Hepatocyte (in vitro differentiated cells): ENCODE data around the gene MOB4. TPM values are rescaled to one million over a fixed set of nuclear protein-coding genes. Genes with fewer than 3 reads are reported as not detected.

ENCODE experiments used
- DNase-seq: peaks from one replicate; pipeline ENCODE4 v3.0.0-alpha.2; 2016; ENCODE audit warnings: low spot score
- H2AFZ ChIP-seq: fragments of 200-600 bp; sonication (generic); 2 replicates; pipeline ENCODE4 v1.6.0; 2016; ENCODE audit warnings: antibody characterized with exemption, mild to moderate bottlenecking
- H3K27ac ChIP-seq: fragments of 200-600 bp; sonication (generic); 2 replicates; pipeline ENCODE4 v1.5.1; 2016; ENCODE audit warnings: mild to moderate bottlenecking
- H3K27me3 ChIP-seq: fragments of 200-600 bp; sonication (generic); 2 replicates; pipeline ENCODE4 v1.6.1; 2016
- H3K36me3 ChIP-seq: fragments of 200-600 bp; sonication (generic); replicated peaks from 2 replicates; pipeline ENCODE4 v1.5.1; 2016; ENCODE audit warnings: low read depth; ENCODE audit not compliant: insufficient read depth
- H3K4me1 ChIP-seq: fragments of 200-600 bp; sonication (generic); 2 replicates; pipeline ENCODE4 v1.5.1; 2016; ENCODE audit warnings: mild to moderate bottlenecking, moderate library complexity; ENCODE audit not compliant: insufficient read depth
- H3K4me2 ChIP-seq: fragments of 200-600 bp; sonication (generic); 2 replicates; pipeline ENCODE4 v1.6.0; 2016
- H3K4me3 ChIP-seq: fragments of 200-600 bp; sonication (generic); 2 replicates; pipeline ENCODE4 v1.5.1; 2016; ENCODE audit warnings: mild to moderate bottlenecking
- H3K79me2 ChIP-seq: fragments of 200-600 bp; sonication (generic); 2 replicates; pipeline ENCODE4 v1.6.0; 2017; ENCODE audit warnings: mild to moderate bottlenecking
- H3K9me2 ChIP-seq: fragments of 200-600 bp; sonication (generic); replicated peaks from 2 replicates; pipeline ENCODE4 v1.6.0; 2017; ENCODE audit warnings: mild to moderate bottlenecking; ENCODE audit not compliant: insufficient read depth
- H3K9me3 ChIP-seq: fragments of 200-600 bp; sonication (generic); 2 replicates; pipeline ENCODE4 v1.5.1; 2016; ENCODE audit warnings: low read depth, mild to moderate bottlenecking
- H4K20me1 ChIP-seq: fragments of 200-600 bp; sonication (generic); 2 replicates; pipeline ENCODE4 v1.6.0; 2016; ENCODE audit warnings: mild to moderate bottlenecking; ENCODE audit not compliant: insufficient read depth, poor library complexity, severe bottlenecking
- CTCF ChIP-seq: fragments of 200-600 bp; sonication (generic); IDR thresholded peaks from 2 replicates; pipeline ENCODE4 v1.5.1; 2016; ENCODE audit warnings: antibody characterized with exemption, mild to moderate bottlenecking; ENCODE audit not compliant: poor library complexity
- EZH2 ChIP-seq: fragments of 200-600 bp; sonication (generic); IDR thresholded peaks from 2 replicates; pipeline ENCODE4 v1.6.1; 2016; ENCODE audit warnings: antibody characterized with exemption, mild to moderate bottlenecking, borderline replicate concordance
- EZH2phosphoT487 ChIP-seq: fragments of 200-600 bp; sonication (generic); IDR thresholded peaks from one replicate; pipeline ENCODE4 v1.6.1; 2018; ENCODE audit warnings: antibody characterized with exemption, mild to moderate bottlenecking, low read depth, moderate library complexity; ENCODE audit not compliant: unreplicated experiment, severe bottlenecking
- WGBS: methylation state at CpG from one replicate; pipeline ENCODE4 v1.1.6; 2016; ENCODE audit warnings: low lambda C conversion rate; ENCODE audit errors: missing lambda C conversion rate; 5-methylcytosine and 5-hydroxymethylcytosine counted together
- polyA plus RNA-seq: library from polyadenylated mRNA; unstranded; fragments of >200 nt; fragmentation: Nextera tagmentation; extraction: Ambion mirVana; gene quantifications from 2 replicates; pipeline ENCODE4 v1.2.1, GENCODE V29; 2016
- small RNA-seq: library from RNA; depleted of rRNA; stranded (forward); fragments of <200 nt; gene quantifications from one replicate; pipeline ENCODE3, GENCODE V24; 2014
- total RNA-seq: library from RNA; depleted of rRNA; stranded (reverse); fragments of >200 nt; gene quantifications from 2 replicates; pipeline ENCODE4 v1.2.3, GENCODE V29; 2014

Gene MOB4
- total and polyA plus RNA-seq, 2 experiments from 2014 or later, result 44.1 to 50.1 TPM

DNA sequence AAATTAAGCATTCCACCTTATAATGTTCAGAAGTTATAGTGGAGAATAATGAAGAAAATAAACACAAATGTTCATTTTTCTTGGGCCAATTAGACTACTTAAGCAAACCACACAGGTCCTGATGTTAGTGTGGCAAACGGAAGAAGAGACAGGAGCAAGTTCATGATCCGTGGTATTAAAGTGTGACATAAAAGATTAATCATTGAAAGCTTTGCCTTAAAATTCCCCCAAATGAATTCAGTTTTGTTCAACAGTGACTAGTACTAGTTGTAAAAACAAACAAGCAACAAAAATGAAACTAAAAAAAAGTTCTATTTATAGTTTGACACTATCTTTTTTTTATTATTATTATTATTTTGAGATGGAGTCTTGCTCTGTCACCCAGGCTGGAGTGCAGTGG, 85.9 kb downstream of the MOB4 start:
- Histone ChIP-seq H3K4me3 (no peak overlapping the region), H3K27me3 (no peaks in the 10 kb centered on the region), H3K4me2 (no peak overlapping the region), H2AFZ (no peak overlapping the region), H3K27ac (no peak overlapping the region), H4K20me1 (no peaks in the 10 kb centered on the region), H3K9me2 (no peaks in the 10 kb centered on the region), H3K36me3 (no peaks in the 10 kb centered on the region), H3K79me2 (no peaks in the 10 kb centered on the region), H3K4me1 (no peaks in the 10 kb centered on the region), H3K9me3 (no peaks in the 10 kb centered on the region)
- TF ChIP-seq CTCF (no peak), EZH2phosphoT487 (no peak), EZH2 (no peak)
- DNase-seq, result no peak
- 92% methylated on average over 2 of the region's 2 CpGs for WGBS

Small RNA genes lying within 50 kb of the gene (small RNA-seq; reads per million reads assigned to genes)
- gene AC020550.1, result not detected

Other genes starting within 250 kb of the MOB4 start
- 5.9 and 7.5 TPM in 2 replicates for gene ANKRD44, start 205.3 kb upstream of the MOB4 start, total RNA-seq
- 1.7 and 9.1 TPM in 2 replicates for gene ANKRD44, start 205.3 kb upstream of the MOB4 start, polyA plus RNA-seq
- 232 and 321 TPM in 2 replicates for gene SF3B1, start 81.0 kb upstream of the MOB4 start, total RNA-seq
- gene SF3B1, start 81.0 kb upstream of the MOB4 start, polyA plus RNA-seq, result 161 and 165 TPM in 2 replicates
- 40.2 and 44.4 TPM in 2 replicates for gene COQ10B, start 62.5 kb upstream of the MOB4 start, total RNA-seq
- 40.7 and 46.1 TPM in 2 replicates for gene COQ10B, start 62.5 kb upstream of the MOB4 start, polyA plus RNA-seq
- gene HSPD1, start 16.2 kb upstream of the MOB4 start, total RNA-seq, result 327 and 339 TPM in 2 replicates
- gene HSPD1, start 16.2 kb upstream of the MOB4 start, polyA plus RNA-seq, result 293 and 309 TPM in 2 replicates
- gene HSPE1, start 15.7 kb upstream of the MOB4 start, total RNA-seq, result 146 and 194 TPM in 2 replicates
- 348 and 360 TPM in 2 replicates for gene HSPE1, start 15.7 kb upstream of the MOB4 start, polyA plus RNA-seq
- gene RFTN2, start 159.5 kb downstream of the MOB4 start, total RNA-seq, result 8.1 and 8.7 TPM in 2 replicates
- gene RFTN2, start 159.5 kb downstream of the MOB4 start, polyA plus RNA-seq, result 2.0 and 2.3 TPM in 2 replicates
- 7.8 and 8.4 TPM in 2 replicates for gene MARS2, start 189.3 kb downstream of the MOB4 start, total RNA-seq
- 3.5 and 6.3 TPM in 2 replicates for gene MARS2, start 189.3 kb downstream of the MOB4 start, polyA plus RNA-seq